KMS-11 (cell line): ENCODE measurements around the gene BNC1.

Source experiments
- H2AFZ ChIP-seq: fragments of 200-600 bp; sonication (generic); 2 replicates; pipeline ENCODE4 v1.6.1; 2016; ENCODE audit warnings: antibody characterized with exemption, mixed run types, low read depth
- H3K27ac ChIP-seq: fragments of 200-600 bp; sonication (generic); 2 replicates; pipeline ENCODE4 v1.6.1; 2016; ENCODE audit warnings: mild to moderate bottlenecking, mixed run types
- H3K27me3 ChIP-seq: fragments of 200-600 bp; sonication (generic); 2 replicates; pipeline ENCODE4 v1.6.1; 2017; ENCODE audit warnings: mild to moderate bottlenecking, low read depth, mixed run types, moderate library complexity; ENCODE audit not compliant: insufficient read depth
- H3K36me3 ChIP-seq: fragments of 200-600 bp; sonication (generic); 2 replicates; pipeline ENCODE4 v1.6.1; 2017; ENCODE audit warnings: mild to moderate bottlenecking, mixed run types; ENCODE audit not compliant: insufficient read depth
- H3K4me1 ChIP-seq: fragments of 200-600 bp; sonication (generic); 2 replicates; pipeline ENCODE4 v1.6.1; 2016; ENCODE audit warnings: mild to moderate bottlenecking, low read depth, mixed run types; ENCODE audit not compliant: poor library complexity, severe bottlenecking
- H3K4me2 ChIP-seq: fragments of 200-600 bp; sonication (generic); 2 replicates; pipeline ENCODE4 v1.7.0; 2016; ENCODE audit warnings: mild to moderate bottlenecking, mixed run types
- H3K4me3 ChIP-seq: fragments of 200-600 bp; sonication (generic); IDR thresholded peaks from 2 replicates; pipeline ENCODE4 v1.6.1; 2017; ENCODE audit warnings: low read depth, low read length, mixed read lengths; ENCODE audit not compliant: insufficient read depth
- H3K79me2 ChIP-seq: fragments of 200-600 bp; sonication (generic); 2 replicates; pipeline ENCODE4 v1.6.1; 2016; ENCODE audit warnings: low read depth, mixed run types; ENCODE audit not compliant: insufficient read depth
- H3K9ac ChIP-seq: fragments of 200-600 bp; sonication (generic); 2 replicates; pipeline ENCODE4 v1.6.1; 2016; ENCODE audit warnings: mild to moderate bottlenecking, mixed run types
- H4K20me1 ChIP-seq: fragments of 200-600 bp; sonication (generic); 2 replicates; pipeline ENCODE4 v1.6.1; 2016; ENCODE audit warnings: mild to moderate bottlenecking, mixed run types; ENCODE audit not compliant: insufficient read depth
- CTCF ChIP-seq: fragments of 200-600 bp; sonication (generic); conservative IDR thresholded peaks from 2 replicates; pipeline ENCODE4 v1.6.1; 2017; ENCODE audit warnings: low read depth, mild to moderate bottlenecking, antibody characterized with exemption, low read length, moderate library complexity, mixed read lengths

The BNC1 gene

GRCh38 chr15:83292317-83292716, 7.9 kb upstream of the BNC1 start:
- Histone ChIP-seq H3K4me2 (no peak overlapping the region), H3K9ac (no peak overlapping the region), H3K4me3 (no peak overlapping the region), H2AFZ (no peak overlapping the region), H3K27me3 (no peaks in the 10 kb centered on the region), H3K4me1 (no peaks in the 10 kb centered on the region), H4K20me1 (no peaks in the 10 kb centered on the region), H3K27ac (no peak overlapping the region), H3K79me2 (no peaks in the 10 kb centered on the region), H3K36me3 (no peaks in the 10 kb centered on the region)
- no peak for TF ChIP-seq CTCF

- H3K79me2 ChIP-seq = no peaks in the 10 kb centered on the region
- no peak overlapping the region for H3K4me3 ChIP-seq
- no peak overlapping the region for H3K9ac ChIP-seq
- H3K27me3 ChIP-seq = no peaks in the 10 kb centered on the region
- no peak for TF ChIP-seq CTCF
- no peaks in the 10 kb centered on the region for H3K4me1 ChIP-seq
- H3K27ac ChIP-seq = no peak overlapping the region
- H2AFZ ChIP-seq = no peak overlapping the region
- H3K4me2 ChIP-seq = no peak overlapping the region
- no peaks in the 10 kb centered on the region for H3K36me3 ChIP-seq
- no peaks in the 10 kb centered on the region for H4K20me1 ChIP-seq
These were observed 5.8 kb upstream of the BNC1 start for GRCh38 chr15:83290236-83290635.

- no peak for TF ChIP-seq CTCF
- Histone ChIP-seq H3K4me1 (no peaks in the 10 kb centered on the region), H3K4me3 (no peak overlapping the region), H3K36me3 (no peaks in the 10 kb centered on the region), H3K4me2 (no peak overlapping the region), H3K79me2 (no peaks in the 10 kb centered on the region), H3K9ac (no peak overlapping the region), H2AFZ (no peak overlapping the region), H4K20me1 (no peaks in the 10 kb centered on the region), H3K27ac (no peak overlapping the region), H3K27me3 (no peaks in the 10 kb centered on the region)
These were observed 4.7 kb upstream of the BNC1 start for GRCh38 chr15:83289160-83289559.

GRCh38 chr15:83288381-83288801, 3.9 kb upstream of the BNC1 start:
- Histone ChIP-seq H3K4me3 (no peak overlapping the region), H3K79me2 (no peaks in the 10 kb centered on the region), H3K4me2 (no peak overlapping the region), H3K27me3 (no peaks in the 10 kb centered on the region), H3K36me3 (no peaks in the 10 kb centered on the region), H4K20me1 (no peaks in the 10 kb centered on the region), H3K27ac (no peak overlapping the region), H3K4me1 (no peaks in the 10 kb centered on the region), H3K9ac (no peak overlapping the region), H2AFZ (no peak overlapping the region)
- TF ChIP-seq CTCF = no peak
